RCC 7860 (cell line): Measurements from ENCODE around the gene WFDC10B.
"Not testable (repeated sequence)": the region's sequence is repeated elsewhere in the genome, so short reads cannot be mapped to it uniquely, and the experiment has no call there.

Source experiments
- DNase-seq: peaks from one replicate; pipeline ENCODE4 v3.0.0-alpha.2; 2015; ENCODE audit warnings: low spot score
- FAIRE-seq: peaks from 2 replicates; lab custom pipeline; 2012; peaks lifted over from hg19 to GRCh38; lab: Jason Lieb, UNC

The WFDC10B gene

DNA sequence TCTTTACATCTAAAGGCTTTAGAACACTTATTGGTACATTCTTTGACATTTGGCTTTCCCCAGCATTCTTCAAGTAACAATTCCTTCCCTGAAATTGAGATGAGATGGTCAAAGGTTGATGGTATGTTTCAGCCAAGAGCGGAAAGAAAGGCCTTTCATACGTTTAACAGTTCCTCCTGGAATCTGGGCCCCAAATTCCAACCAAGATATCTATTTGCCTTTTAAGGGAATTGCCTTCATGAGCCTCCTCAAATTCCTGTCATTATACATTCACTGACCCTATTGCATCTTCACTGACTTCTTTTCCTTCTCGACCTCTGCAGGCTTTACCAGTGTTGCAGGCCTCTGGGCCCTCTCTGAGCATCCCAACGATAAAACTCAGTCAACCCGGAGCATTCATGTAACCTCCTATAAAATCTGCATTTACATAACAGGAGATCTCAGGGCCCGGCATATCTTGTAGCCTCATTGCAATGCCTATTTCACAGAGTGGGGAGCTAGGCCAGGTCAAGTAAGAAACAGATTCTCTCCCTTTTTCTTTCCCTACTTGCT is 55.4 kb downstream of the WFDC10B start:
- no peak for FAIRE-seq
- no peak for DNase-seq

DNA sequence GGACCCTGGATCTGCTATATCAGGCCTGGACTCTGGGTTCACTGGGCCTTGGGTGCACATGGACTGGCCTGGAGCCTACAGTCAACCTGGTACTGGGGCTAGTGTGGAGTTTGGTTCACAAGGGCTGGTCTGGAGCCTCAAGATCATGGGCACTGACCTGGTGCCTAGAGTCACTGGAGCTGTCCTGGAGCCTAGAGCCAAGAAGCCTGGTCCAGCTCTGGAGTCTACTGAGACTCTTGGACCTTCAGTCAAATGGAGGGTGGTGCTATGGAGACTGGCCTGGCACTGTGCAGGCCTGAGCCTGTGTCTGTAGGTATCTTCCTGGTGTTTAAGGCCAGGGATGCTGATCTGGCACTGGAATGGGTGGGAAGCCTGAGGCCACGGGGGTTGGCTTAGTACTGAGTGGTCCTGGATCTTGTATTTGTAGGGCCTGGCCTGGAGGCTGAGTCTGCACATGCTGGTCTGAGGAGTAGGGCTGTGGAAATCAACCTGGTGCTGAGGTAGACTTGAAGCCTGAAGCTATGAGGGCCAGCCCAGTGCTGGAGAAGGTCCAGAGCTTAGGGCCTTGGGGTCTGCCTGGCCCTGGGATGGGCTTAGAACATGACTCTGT is 57.3 kb downstream of the WFDC10B start:
- no peak for FAIRE-seq
- DNase-seq, result no peak

DNA sequence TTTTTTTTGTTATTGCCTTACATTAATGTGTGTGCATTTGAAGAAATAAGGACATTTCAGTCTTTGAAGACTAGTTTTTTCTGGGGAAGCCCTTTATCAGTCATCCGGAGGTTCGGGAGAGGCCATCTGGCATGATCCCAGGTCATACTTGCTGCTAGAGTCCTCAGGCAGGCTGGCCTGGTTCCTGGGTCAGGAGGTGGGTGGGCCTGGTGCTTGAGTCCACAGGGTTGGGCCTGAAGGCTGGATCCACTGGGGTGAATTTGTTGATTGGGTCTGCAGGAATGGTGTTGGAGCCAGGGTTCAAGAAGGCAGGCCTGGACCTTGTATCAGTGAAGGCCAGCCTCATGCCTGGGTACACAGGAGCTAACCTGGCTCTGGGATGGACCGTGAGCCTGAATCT is 57.9 kb downstream of the WFDC10B start:
- DNase-seq (no peak), FAIRE-seq (no peak)

DNA sequence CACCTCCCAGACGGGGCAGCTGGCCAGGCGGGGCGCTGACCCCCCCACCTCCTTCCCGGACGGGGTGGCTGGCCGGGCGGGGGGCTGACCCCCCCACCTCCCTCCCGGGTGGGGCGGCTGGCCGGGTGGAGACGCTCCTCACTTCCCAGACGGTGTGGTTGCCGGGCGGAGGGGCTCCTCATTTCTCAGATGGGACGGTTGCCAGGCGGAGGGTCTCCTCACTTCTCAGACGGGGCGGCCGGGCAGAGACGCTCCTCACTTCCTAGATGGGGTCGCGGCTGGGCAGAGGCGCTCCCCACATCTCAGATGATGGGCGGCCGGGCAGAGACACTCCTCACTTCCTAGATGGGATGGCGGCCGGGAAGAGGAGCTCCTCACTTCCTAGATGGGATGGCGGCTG is 59.0 kb downstream of the WFDC10B start:
- not testable (repeated sequence) for DNase-seq, FAIRE-seq

DNA sequence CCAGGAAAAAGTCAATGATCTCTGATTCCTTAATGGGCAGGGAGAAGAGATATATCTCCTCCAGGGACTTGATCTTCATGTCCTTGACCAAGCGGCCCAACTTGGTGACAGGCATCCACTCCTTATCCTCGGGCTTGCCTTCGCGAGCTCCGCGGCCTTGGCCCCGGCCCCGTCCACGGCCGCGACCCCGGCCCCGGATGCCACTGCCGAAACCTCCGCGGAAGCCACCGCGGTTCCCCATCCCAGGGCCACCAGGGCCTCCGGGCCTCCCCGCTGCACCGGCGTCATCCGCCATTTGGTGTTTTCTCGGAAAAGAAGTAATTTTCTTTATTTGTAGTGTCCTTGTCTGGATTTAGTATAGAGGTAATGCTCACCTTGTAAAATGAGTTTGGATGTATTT is 63.7 kb downstream of the WFDC10B start:
- FAIRE-seq, DNase-seq: not testable (repeated sequence)

DNA sequence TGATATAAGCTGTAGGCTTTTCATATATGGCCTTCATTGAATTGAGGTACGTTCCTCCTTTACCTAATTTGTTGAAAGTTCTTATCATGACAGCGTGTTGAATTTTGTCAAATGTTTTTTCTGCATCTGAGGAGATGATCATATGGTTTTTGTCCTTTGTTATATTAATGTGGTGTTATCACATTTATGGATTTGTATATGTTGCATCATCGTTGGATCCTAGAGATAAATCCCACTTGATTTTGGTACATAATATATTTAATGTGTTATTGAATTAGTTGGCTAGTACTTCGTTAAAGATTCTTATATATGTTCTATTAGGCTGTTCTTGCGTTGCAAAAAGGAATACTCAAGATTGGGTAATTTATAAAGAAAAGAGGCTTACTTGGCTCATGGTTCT is 65.1 kb downstream of the WFDC10B start:
- FAIRE-seq (no peak), DNase-seq (no peak)

DNA sequence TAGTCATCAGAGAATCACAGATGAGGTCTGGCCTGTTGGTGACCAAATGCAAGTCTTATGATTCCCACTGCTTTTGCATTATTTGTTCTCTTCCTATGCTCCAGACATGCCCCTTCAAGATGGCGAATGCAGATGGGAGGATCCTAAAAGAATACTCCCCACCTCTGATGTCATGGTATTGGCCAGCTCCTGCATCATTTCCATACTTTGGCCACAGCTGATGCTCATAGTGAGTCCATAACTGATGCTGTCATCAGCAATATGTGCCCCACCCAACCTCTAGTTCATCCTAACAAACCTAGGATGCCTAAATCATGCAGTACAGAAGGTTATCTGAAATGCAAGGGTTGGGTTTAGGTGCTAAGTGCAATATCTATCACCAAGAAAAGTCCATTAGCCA is 68.3 kb downstream of the WFDC10B start:
- FAIRE-seq (no peak), DNase-seq (no peak)
